Cardiac muscle cell (in vitro differentiated cells and primary cell): Measurements from ENCODE around the gene L1TD1. TPM values are rescaled to one million over a fixed set of nuclear protein-coding genes. Genes with fewer than 3 reads are reported as not detected.
"Not testable (repeated sequence)": the region's sequence is repeated elsewhere in the genome, so short reads cannot be mapped to it uniquely, and the experiment has no call there.

Source experiments
- DNase-seq, 2 donors: peaks; one replicate each; pipeline versions ENCODE4 v3.0.0 to v3.0.0-alpha.2; 2010 to 2017; ENCODE audit warnings: low read depth in 1 of 2, low spot score in 1 of 2
- H3K27ac ChIP-seq: fragments of 200-600 bp; sonication (generic); 2 replicates; pipeline ENCODE4 v1.5.1; 2016
- H3K27me3 ChIP-seq: fragments of 200-600 bp; sonication (generic); 2 replicates; pipeline ENCODE4 v1.6.0; 2016; ENCODE audit warnings: control low read depth
- H3K36me3 ChIP-seq: fragments of 200-600 bp; sonication (generic); 2 replicates; pipeline ENCODE4 v1.5.1; 2016; ENCODE audit warnings: control low read depth
- H3K4me1 ChIP-seq: fragments of 200-600 bp; sonication (generic); 2 replicates; pipeline ENCODE4 v1.8.1; 2017; ENCODE audit warnings: low read depth, mild to moderate bottlenecking, mixed run types
- H3K4me3 ChIP-seq: fragments of 200-600 bp; sonication (generic); 2 replicates; pipeline ENCODE4 v1.5.1; 2016; ENCODE audit warnings: mild to moderate bottlenecking
- H3K9me3 ChIP-seq: fragments of 200-600 bp; sonication (generic); 2 replicates; pipeline ENCODE4 v1.5.1; 2017; ENCODE audit warnings: low read depth, mild to moderate bottlenecking, control low read depth
- CTCF ChIP-seq: IDR thresholded peaks from 2 replicates; pipeline ENCODE4 v1.5.1; 2012; ENCODE audit warnings: low read depth, mild to moderate bottlenecking, low read length
- polyA plus RNA-seq: library from polyadenylated mRNA; unstranded; fragments of >200 nt; fragmentation: Nextera tagmentation; extraction: Ambion mirVana; gene quantifications from 2 replicates; pipeline ENCODE4 v1.2.1, GENCODE V29; 2016
- total RNA-seq: library from RNA; depleted of rRNA; stranded (reverse); fragments of >200 nt; gene quantifications from 2 replicates; pipeline ENCODE4 v1.2.3, GENCODE V29; 2016

L1TD1 gene
- total and polyA plus RNA-seq, 2 experiments from 2014 or later: 0.36 TPM; not detected in 1

DNA sequence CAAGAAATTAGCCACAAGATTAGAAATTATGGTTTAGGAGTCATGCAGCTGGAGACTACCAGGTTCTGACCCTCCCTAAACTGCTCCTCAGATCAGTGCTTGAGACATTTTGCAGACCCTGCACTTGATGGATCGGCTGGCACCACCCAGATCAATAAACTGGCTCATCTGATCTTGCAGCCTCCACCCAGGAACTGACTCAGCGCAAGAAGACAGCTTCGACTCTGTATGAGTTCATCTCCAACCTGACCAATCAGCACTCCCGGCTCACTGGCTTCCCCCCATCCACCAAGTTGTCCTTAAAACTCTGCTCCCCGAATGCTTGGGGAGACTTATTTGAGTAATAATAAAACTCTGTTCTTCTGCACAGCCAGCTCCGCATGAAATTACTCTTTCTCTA, 40.0 kb downstream of the L1TD1 start:
- Histone ChIP-seq H3K4me1 (peaks cover 14% of the 10 kb centered on the region), H3K4me3 (no peak overlapping the region), H3K36me3 (no peaks in the 10 kb centered on the region), H3K27ac (no peak overlapping the region), H3K9me3 (no peaks in the 10 kb centered on the region), H3K27me3 (no peaks in the 10 kb centered on the region)
- no peak for TF ChIP-seq CTCF
- DNase-seq: no peak

GRCh38 chr1:62235576-62235975, 40.9 kb downstream of the L1TD1 start:
- no peak overlapping the region for H3K4me3 ChIP-seq
- H3K36me3 ChIP-seq: no peaks in the 10 kb centered on the region
- H3K9me3 ChIP-seq: no peaks in the 10 kb centered on the region
- H3K27me3 ChIP-seq: no peaks in the 10 kb centered on the region
- no peak for DNase-seq
- no peak overlapping the region for H3K27ac ChIP-seq
- TF ChIP-seq CTCF: no peak
- H3K4me1 ChIP-seq: peaks cover 9% of the 10 kb centered on the region

DNA sequence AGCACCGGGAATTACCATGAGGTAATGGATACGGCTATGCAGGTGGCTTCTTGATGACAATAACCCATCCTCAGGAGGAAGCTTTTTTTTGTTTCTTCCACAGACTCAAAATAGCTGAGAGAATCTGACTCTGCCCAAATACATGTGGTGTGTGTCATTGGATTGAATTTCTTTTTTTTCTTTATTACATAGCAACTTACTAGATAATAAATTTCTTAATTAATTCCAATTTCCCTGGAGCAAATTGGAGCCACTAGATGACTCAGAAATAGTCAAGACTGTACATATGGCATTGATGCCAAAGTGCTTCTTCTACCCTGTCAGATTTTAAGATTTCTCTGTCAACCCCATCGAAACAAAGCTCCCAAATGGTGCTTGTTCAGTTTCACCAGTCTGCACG, 42.7 kb downstream of the L1TD1 start:
- Histone ChIP-seq H3K27ac (peak overlapping the region; percentile 85), H3K9me3 (no peaks in the 10 kb centered on the region), H3K27me3 (no peaks in the 10 kb centered on the region), H3K36me3 (no peaks in the 10 kb centered on the region), H3K4me3 (no peak overlapping the region), H3K4me1 (peaks cover 9% of the 10 kb centered on the region)
- no peak for DNase-seq
- TF ChIP-seq CTCF: no peak

DNA sequence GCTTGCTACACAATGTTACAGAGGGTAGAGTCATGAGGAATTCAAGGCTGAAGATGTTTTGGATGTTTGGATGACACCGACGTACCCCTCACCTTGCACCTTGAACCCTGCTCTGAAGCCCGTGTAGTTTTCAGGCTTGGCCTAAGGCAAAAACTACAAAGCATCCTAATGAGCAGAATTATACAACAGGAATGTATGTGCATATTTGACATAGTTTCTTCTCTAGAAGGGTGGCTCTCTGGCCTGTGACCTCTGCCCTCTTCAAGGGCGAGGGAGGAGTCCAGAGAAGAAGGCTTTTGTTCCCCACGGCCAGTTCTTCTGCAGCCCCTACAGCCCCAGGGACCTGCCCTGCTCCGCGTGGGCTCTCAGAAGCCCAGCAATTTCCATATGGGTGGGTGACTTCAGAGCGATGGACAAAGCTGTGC, 43.3 kb downstream of the L1TD1 start:
- H3K27me3 ChIP-seq: no peaks in the 10 kb centered on the region
- H3K9me3 ChIP-seq: no peaks in the 10 kb centered on the region
- no peak for TF ChIP-seq CTCF
- peak in 1 of 2 donors; percentile 47 for DNase-seq
- peak overlapping the region; percentile 85 for H3K27ac ChIP-seq
- no peak overlapping the region for H3K4me3 ChIP-seq
- H3K36me3 ChIP-seq: no peaks in the 10 kb centered on the region
- H3K4me1 ChIP-seq: peaks cover 9% of the 10 kb centered on the region

GRCh38 chr1:62238507-62238906, 43.9 kb downstream of the L1TD1 start:
- no peak overlapping the region for H3K4me3 ChIP-seq
- DNase-seq: no peak

GRCh38 chr1:62239652-62240403, 45.2 kb downstream of the L1TD1 start:
- not testable (repeated sequence) for DNase-seq, H3K36me3 ChIP-seq, H3K4me3 ChIP-seq, H3K27ac ChIP-seq, H3K27me3 ChIP-seq, H3K9me3 ChIP-seq, H3K4me1 ChIP-seq

More at GRCh38 chr1:62238507-62238906, 43.9 kb downstream of the L1TD1 start:
- no peaks in the 10 kb centered on the region for H3K27me3 ChIP-seq
- H3K36me3 ChIP-seq: no peaks in the 10 kb centered on the region
- H3K27ac ChIP-seq: peak overlapping the region; percentile 71
- H3K9me3 ChIP-seq: no peaks in the 10 kb centered on the region
- no peak for TF ChIP-seq CTCF
- peaks cover 9% of the 10 kb centered on the region for H3K4me1 ChIP-seq
